Mesenchymal stem cell (in vitro differentiated cells and primary cell): ENCODE data around the gene NUP93.
A peak's percentile ranks its signal among the peaks of the same experiment; 100 is the strongest.

Experiments used
- DNase-seq: peaks from one replicate; pipeline ENCODE4 v3.0.0-alpha.2; 2013
- H2AFZ ChIP-seq: one replicate; pipeline ENCODE4 v1.6.1; 2013; ENCODE audit warnings: low read depth, mild to moderate bottlenecking, control low read depth, inconsistent platforms, low read length, moderate library complexity
- H2AK5ac ChIP-seq: 2 replicates; pipeline ENCODE4 v1.6.1; 2013; ENCODE audit warnings: low read length, moderate library complexity, mild to moderate bottlenecking, inconsistent platforms; ENCODE audit not compliant: severe bottlenecking
- H2BK120ac ChIP-seq: one replicate; pipeline ENCODE4 v1.6.1; 2013; ENCODE audit warnings: low read depth, mild to moderate bottlenecking, inconsistent platforms, low read length, moderate library complexity
- H2BK12ac ChIP-seq, 2 experiments: one replicate each; pipeline ENCODE4 v1.6.1; 2013; ENCODE audit warnings: inconsistent platforms in 2 of 2, low read length in 2 of 2, mild to moderate bottlenecking in 2 of 2, moderate library complexity in 2 of 2, control low read depth in 1 of 2
- H2BK15ac ChIP-seq: one replicate; pipeline ENCODE4 v1.6.1; 2013; ENCODE audit warnings: mild to moderate bottlenecking, low read depth, inconsistent platforms; ENCODE audit not compliant: poor library complexity, severe bottlenecking
- H2BK5ac ChIP-seq: 2 replicates; pipeline ENCODE4 v1.6.1; 2013; ENCODE audit warnings: low read depth, mild to moderate bottlenecking, low read length, control low read depth, inconsistent platforms; ENCODE audit not compliant: poor library complexity, severe bottlenecking
- H3K14ac ChIP-seq, 2 experiments: one replicate each; pipeline ENCODE4 v1.6.1; 2013; ENCODE audit warnings: inconsistent platforms in 2 of 2, low read length in 2 of 2, control low read depth in 1 of 2, mild to moderate bottlenecking in 1 of 2, moderate library complexity in 1 of 2
- H3K18ac ChIP-seq, 2 experiments: one replicate each; pipeline ENCODE4 v1.6.1; 2013; ENCODE audit warnings: inconsistent platforms in 2 of 2, low read length in 2 of 2, control low read depth in 1 of 2, low read depth in 1 of 2, mild to moderate bottlenecking in 1 of 2
- H3K23ac ChIP-seq, 2 experiments: one replicate each; pipeline ENCODE4 v1.6.1; 2013; ENCODE audit warnings: inconsistent platforms in 2 of 2, low read length in 2 of 2, mild to moderate bottlenecking in 2 of 2, moderate library complexity in 2 of 2, control low read depth in 1 of 2
- H3K27ac ChIP-seq: 2 replicates; pipeline ENCODE4 v1.5.1; 2013; ENCODE audit warnings: mild to moderate bottlenecking, moderate library complexity, low read length, control low read depth, inconsistent platforms; ENCODE audit not compliant: poor library complexity, severe bottlenecking
- H3K27me3 ChIP-seq, 2 experiments: 2 replicates each; pipeline versions ENCODE4 v1.6.1 to v1.7.0; 2013; ENCODE audit warnings: low read length in 2 of 2, mild to moderate bottlenecking in 2 of 2, moderate library complexity in 2 of 2, control low read depth in 1 of 2, inconsistent platforms in 1 of 2; ENCODE audit not compliant: control insufficient read depth in 1 of 2, insufficient read depth in 1 of 2
- H3K36me3 ChIP-seq, 2 experiments: 2 replicates each; pipeline versions ENCODE4 v1.6.1 to v1.7.0; 2013; ENCODE audit warnings: low read length in 2 of 2, control low read depth in 1 of 2, inconsistent platforms in 1 of 2, low read depth in 1 of 2, mild to moderate bottlenecking in 1 of 2; ENCODE audit not compliant: insufficient read depth in 2 of 2, control insufficient read depth in 1 of 2
- H3K4ac ChIP-seq, 2 experiments: one replicate each; pipeline ENCODE4 v1.6.1; 2013; ENCODE audit warnings: inconsistent platforms in 2 of 2, low read length in 2 of 2, mild to moderate bottlenecking in 2 of 2, moderate library complexity in 2 of 2, control low read depth in 1 of 2, low read depth in 1 of 2
- H3K4me1 ChIP-seq: 2 replicates; pipeline ENCODE4 v1.6.1; 2013; ENCODE audit warnings: low read depth, low read length, control low read depth; ENCODE audit not compliant: control insufficient read depth, insufficient read depth
- H3K4me2 ChIP-seq: 2 replicates; pipeline ENCODE4 v1.6.1; 2013; ENCODE audit warnings: low read length, mild to moderate bottlenecking, inconsistent platforms; ENCODE audit not compliant: poor library complexity, severe bottlenecking
- H3K4me3 ChIP-seq, 2 experiments: 2 replicates each; pipeline versions ENCODE4 v1.5.1 to v1.7.0; 2013; ENCODE audit warnings: low read length in 2 of 2, mild to moderate bottlenecking in 2 of 2, control low read depth in 1 of 2, low read depth in 1 of 2; ENCODE audit not compliant: insufficient read depth in 1 of 2
- H3K79me1 ChIP-seq: replicated peaks from 2 replicates; pipeline ENCODE4 v1.6.1; 2013; ENCODE audit warnings: mild to moderate bottlenecking, control low read depth, low read length, inconsistent platforms; ENCODE audit not compliant: poor library complexity, severe bottlenecking
- H3K9ac ChIP-seq: 2 replicates; pipeline ENCODE4 v1.7.0; 2013; ENCODE audit warnings: mild to moderate bottlenecking, low read length, moderate library complexity
- H3K9me3 ChIP-seq: 2 replicates; pipeline ENCODE4 v1.7.0; 2013; ENCODE audit warnings: mild to moderate bottlenecking, low read length; ENCODE audit not compliant: control insufficient read depth
- H4K8ac ChIP-seq: one replicate; pipeline ENCODE4 v1.6.1; 2013; ENCODE audit warnings: inconsistent platforms, mild to moderate bottlenecking, low read length, moderate library complexity
- H4K91ac ChIP-seq: one replicate; pipeline ENCODE4 v1.6.1; 2013; ENCODE audit warnings: mild to moderate bottlenecking, low read length, inconsistent platforms
- WGBS: methylation state at CpG from one replicate; pipeline ENCODE4 v1.1.7; 2013; ENCODE audit warnings: mixed read lengths; 5-methylcytosine and 5-hydroxymethylcytosine counted together

Gene NUP93

GRCh38 chr16:56701534-56701933, 28.4 kb upstream of the NUP93 start:
- H3K14ac ChIP-seq, result no peak overlapping the region
- no peak for DNase-seq
- H3K79me1 ChIP-seq, result no peaks in the 10 kb centered on the region
- H4K91ac ChIP-seq, result no peak overlapping the region
- no peaks in the 10 kb centered on the region for H3K9me3 ChIP-seq
- H3K9ac ChIP-seq, result peak overlapping the region; percentile 41
- peak overlapping the region; percentile 81 for H2AFZ ChIP-seq
- no peak overlapping the region for H2BK120ac ChIP-seq
- H2AK5ac ChIP-seq, result no peak overlapping the region
- no peaks in the 10 kb centered on the region for H3K36me3 ChIP-seq
- peak overlapping the region; percentile 20 to 31 for H2BK12ac ChIP-seq
- no peak overlapping the region for H2BK5ac ChIP-seq
- peak overlapping the region; percentile 8 for H4K8ac ChIP-seq
- no peak overlapping the region for H3K27ac ChIP-seq
- no peaks in the 10 kb centered on the region for H3K27me3 ChIP-seq
- 84% methylated on average over 7 of the region's 7 CpGs for WGBS
- no peak overlapping the region for H3K4me3 ChIP-seq
- no peak overlapping the region for H3K4me2 ChIP-seq
- H3K23ac ChIP-seq, result no peak overlapping the region
- peak overlapping the region; percentile 77 for H2BK15ac ChIP-seq
- H3K18ac ChIP-seq, result peak overlapping the region in 1 of 2 experiments; percentile 43
- H3K4me1 ChIP-seq, result no peaks in the 10 kb centered on the region
- H3K4ac ChIP-seq, result no peak overlapping the region

- H3K4ac ChIP-seq, result no peak overlapping the region
- no peak overlapping the region for H4K8ac ChIP-seq
- no peak overlapping the region for H2BK5ac ChIP-seq
- 85% methylated on average over 5 of the region's 5 CpGs for WGBS
- H2BK12ac ChIP-seq, result no peak overlapping the region
- H3K14ac ChIP-seq, result no peak overlapping the region
- no peaks in the 10 kb centered on the region for H3K4me1 ChIP-seq
- peak overlapping the region; percentile 66 for H3K9ac ChIP-seq
- no peak overlapping the region for H3K27ac ChIP-seq
- no peak overlapping the region for H2AFZ ChIP-seq
- no peak overlapping the region for H3K23ac ChIP-seq
- no peak overlapping the region for H2BK120ac ChIP-seq
- H3K27me3 ChIP-seq, result no peaks in the 10 kb centered on the region
- H3K36me3 ChIP-seq, result no peaks in the 10 kb centered on the region
- no peaks in the 10 kb centered on the region for H3K9me3 ChIP-seq
- no peak overlapping the region for H3K18ac ChIP-seq
- H2BK15ac ChIP-seq, result no peak overlapping the region
- peak overlapping the region; percentile 30 for H4K91ac ChIP-seq
- no peaks in the 10 kb centered on the region for H3K79me1 ChIP-seq
- H3K4me3 ChIP-seq, result no peak overlapping the region
- H3K4me2 ChIP-seq, result no peak overlapping the region
- no peak for DNase-seq
- no peak overlapping the region for H2AK5ac ChIP-seq
Measured at GRCh38 chr16:56702836-56703235, 27.1 kb upstream of the NUP93 start.

GRCh38 chr16:56708525-56709442, 21.1 kb upstream of the NUP93 start:
- peak overlapping the region in 1 of 2 experiments; percentile 33 for H3K14ac ChIP-seq
- H2AK5ac ChIP-seq, result no peak overlapping the region
- H4K91ac ChIP-seq, result no peak overlapping the region
- H2BK5ac ChIP-seq, result no peak overlapping the region
- no peak overlapping the region for H3K27ac ChIP-seq
- no peak overlapping the region for H3K9ac ChIP-seq
- peaks cover 0 to 14% of the 10 kb centered on the region in 2 experiments for H3K27me3 ChIP-seq
- no peak overlapping the region for H3K18ac ChIP-seq
- H3K4me2 ChIP-seq, result no peak overlapping the region
- no peak overlapping the region for H2BK12ac ChIP-seq
- no peak overlapping the region for H2BK15ac ChIP-seq
- no peaks in the 10 kb centered on the region for H3K9me3 ChIP-seq
- H3K4ac ChIP-seq, result no peak overlapping the region
- WGBS, result 88% methylated on average over 10 of the region's 13 CpGs
- H3K23ac ChIP-seq, result no peak overlapping the region
- H2BK120ac ChIP-seq, result no peak overlapping the region
- no peak overlapping the region for H2AFZ ChIP-seq
- H3K4me3 ChIP-seq, result no peak overlapping the region
- no peak overlapping the region for H4K8ac ChIP-seq
- no peaks in the 10 kb centered on the region for H3K79me1 ChIP-seq
- no peaks in the 10 kb centered on the region for H3K36me3 ChIP-seq
- DNase-seq, result no peak
- H3K4me1 ChIP-seq, result no peaks in the 10 kb centered on the region

- 79% methylated on average over 4 of the region's 4 CpGs for WGBS
- no peak for DNase-seq
- Histone ChIP-seq H3K18ac (no peak overlapping the region), H3K23ac (no peak overlapping the region), H4K8ac (no peak overlapping the region), H3K14ac (no peak overlapping the region), H3K27me3 (peaks cover 0 to 14% of the 10 kb centered on the region in 2 experiments), H2AFZ (no peak overlapping the region), H3K9ac (no peak overlapping the region), H2BK120ac (no peak overlapping the region), H3K9me3 (no peaks in the 10 kb centered on the region), H3K4ac (no peak overlapping the region), H2BK5ac (no peak overlapping the region), H2AK5ac (no peak overlapping the region), H3K27ac (no peak overlapping the region), H2BK12ac (no peak overlapping the region), H3K79me1 (no peaks in the 10 kb centered on the region), H3K36me3 (no peaks in the 10 kb centered on the region), H3K4me3 (no peak overlapping the region), H3K4me2 (no peak overlapping the region), H4K91ac (no peak overlapping the region), H3K4me1 (no peaks in the 10 kb centered on the region), H2BK15ac (no peak overlapping the region)
Measured at GRCh38 chr16:56709443-56710040, 20.4 kb upstream of the NUP93 start.
